Fibroblast of peridontal ligament (primary cell): ENCODE data around the gene SMS.

Experiments used
- DNase-seq: peaks from one replicate; pipeline ENCODE4 v3.0.0-alpha.2; 2010; ENCODE audit errors: extremely low read depth

SMS gene

DNA sequence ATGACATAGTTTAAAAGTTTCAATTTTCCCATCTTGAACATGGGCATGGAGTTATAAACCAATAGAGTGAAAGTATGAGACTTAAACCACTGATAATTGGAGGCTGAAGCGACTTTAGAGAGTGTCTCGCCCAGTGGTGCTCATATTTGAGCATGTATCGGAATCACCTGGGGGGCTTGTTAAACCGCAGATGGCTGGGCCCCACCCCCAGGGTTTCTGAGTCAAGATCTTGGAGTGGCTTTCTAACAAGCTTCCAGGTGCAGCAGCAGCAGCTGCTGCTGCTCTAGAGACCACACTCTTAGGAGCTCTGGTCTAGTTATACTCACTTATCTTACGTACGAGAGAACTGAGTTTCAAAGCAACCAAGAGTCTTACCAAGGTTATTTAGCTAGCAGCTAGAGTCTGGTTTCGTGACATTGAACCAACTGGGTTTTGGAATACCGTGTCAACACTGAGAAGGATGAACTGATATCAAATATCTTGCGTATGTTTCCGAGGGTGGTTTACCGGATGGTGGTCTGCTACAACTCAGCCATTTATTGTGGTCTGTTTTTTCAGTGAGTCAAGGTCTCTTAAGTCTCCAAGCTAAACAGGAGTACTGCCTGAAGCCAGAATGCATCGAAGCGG, 97.5 kb downstream of the SMS start:
- peak; percentile 2 for DNase-seq

GRCh38 chrX:22039541-22039940, 99.0 kb downstream of the SMS start:
- no peak for DNase-seq

GRCh38 chrX:22040184-22040583, 99.7 kb downstream of the SMS start:
- DNase-seq: no peak

GRCh38 chrX:22041907-22042530, 101.5 kb downstream of the SMS start:
- no peak for DNase-seq

- DNase-seq: no peak
Measured at GRCh38 chrX:22043872-22044271, 103.4 kb downstream of the SMS start.
